GM19463 (cell line): Measurements from ENCODE around the gene EPHA8.

Source experiments
- ATAC-seq: cut with Tn5 transposase; IDR thresholded peaks from one replicate; pipeline ENCODE4 v1.9.1; 2021; ENCODE audit warnings: mild to moderate bottlenecking, moderate library complexity; ENCODE audit not compliant: unreplicated experiment

Gene EPHA8

DNA sequence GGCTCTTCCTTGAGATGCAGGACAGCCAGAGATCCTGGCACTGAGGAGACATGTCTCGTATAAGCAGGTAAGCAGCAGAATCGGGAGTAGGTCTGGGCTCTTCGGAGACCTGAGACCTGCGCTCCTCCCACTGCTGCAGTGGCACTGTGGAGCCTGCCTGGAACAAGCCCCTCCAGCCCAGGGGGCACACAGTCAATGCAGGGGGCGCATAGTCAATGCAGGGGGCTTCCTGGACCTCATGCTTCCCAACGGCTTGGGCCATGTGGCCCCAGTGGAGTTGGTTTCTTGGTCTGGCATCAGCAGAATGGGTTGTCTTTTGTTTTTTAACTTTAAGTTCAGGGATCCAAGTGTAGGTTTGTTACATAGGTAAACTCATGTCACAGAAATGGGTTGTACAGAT is 27.9 kb upstream of the EPHA8 start:
- ATAC-seq = no peak

DNA sequence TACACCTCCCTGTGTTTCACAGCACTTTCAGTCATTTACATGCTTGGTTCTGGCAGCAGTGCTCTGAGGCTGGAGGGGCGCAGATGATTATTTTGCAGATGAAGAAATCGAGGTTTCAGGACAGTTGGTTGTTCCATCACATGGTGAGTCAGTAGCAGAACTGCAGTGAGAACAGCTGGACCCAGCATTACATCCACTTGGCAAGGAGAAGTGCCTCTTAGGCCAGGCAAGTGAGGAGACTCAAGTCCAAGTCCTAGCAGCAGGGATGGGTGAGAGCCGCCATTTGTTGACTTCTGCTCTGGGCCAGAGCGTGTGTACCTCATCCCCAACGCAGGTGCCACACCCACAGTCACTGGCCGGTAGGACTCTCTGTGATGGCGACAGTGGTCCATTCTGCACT is 26.8 kb upstream of the EPHA8 start:
- no peak for ATAC-seq

DNA sequence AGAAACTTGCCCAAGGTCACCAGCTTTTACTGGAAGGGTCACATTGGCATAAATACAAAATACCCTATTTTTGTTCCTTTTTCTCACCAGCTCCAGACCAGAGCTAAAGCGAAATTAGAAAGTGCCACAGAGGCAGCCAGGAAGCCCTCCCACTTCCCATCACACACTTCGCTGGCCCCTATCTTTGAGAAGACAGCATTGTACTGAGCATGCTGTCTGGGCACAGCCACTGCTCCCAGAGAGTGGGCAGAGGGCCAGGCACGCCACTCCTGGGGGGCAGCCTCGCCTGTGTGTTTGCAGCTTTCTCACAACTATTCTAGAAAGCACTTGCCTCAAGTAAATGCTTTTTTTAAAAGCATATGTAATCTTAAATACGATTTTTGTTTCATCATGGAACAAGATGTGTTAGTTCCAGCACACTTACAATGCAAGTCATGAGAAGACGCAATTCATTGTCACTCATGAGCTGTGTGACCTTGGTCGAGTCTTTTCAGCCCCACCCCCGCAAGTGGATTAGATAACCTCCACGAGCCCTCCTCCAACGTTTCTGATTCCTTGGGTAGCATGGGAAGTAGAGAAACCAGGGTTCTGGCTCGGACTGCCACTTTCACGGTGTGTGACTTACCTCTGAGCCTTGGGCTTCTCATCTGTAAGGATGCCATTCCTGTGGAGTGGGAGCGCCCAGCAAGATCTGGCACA is 25.7 kb upstream of the EPHA8 start:
- ATAC-seq = no peak

DNA sequence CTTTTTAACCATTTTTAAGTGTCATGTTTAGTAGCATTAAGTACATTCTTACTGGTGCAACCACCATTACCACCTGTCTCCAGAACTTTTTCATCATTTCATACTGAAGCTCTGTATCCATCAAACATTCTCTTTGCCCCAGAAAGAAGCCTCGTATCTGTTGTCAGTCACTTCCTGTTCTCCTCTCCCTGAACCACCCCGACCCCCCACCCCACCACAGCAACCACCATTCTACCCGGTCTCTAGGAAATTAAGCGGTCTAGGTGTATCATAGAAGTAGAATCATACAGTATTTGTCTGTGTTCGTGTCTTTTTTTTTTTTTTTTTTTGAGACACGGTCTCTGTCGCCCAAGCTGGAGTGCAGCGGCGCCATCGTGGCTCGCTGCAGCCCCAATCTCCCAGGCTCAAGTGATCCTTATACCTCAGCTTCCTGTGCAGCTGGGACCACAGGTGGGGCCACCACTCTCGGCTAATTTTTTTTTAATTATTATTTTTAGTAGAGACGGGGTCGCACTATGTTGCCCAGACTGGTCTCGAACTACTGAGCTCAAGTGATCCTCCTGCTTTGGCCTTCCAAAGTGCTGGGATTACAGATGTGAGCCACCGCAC is 23.7 kb upstream of the EPHA8 start:
- ATAC-seq = no peak

DNA sequence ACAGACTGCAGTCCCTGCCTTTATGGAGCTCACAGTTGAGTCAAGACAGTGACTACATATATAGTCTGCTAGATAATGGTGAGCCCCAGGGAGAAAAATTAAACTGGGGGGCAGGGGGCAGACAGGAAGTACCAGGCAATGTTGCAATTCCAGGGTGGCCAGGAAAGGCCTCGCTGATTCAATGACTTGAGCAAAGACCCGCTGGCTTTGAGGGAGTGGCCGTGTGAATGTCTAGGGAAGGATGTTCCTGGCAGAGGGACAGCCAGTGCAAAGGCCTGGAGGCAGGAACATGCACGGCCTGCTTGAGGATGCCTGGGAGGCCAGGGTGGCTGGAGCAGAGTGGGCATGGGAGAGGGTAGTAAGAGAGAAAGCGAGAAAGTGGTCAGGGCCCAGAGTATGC is 23.0 kb upstream of the EPHA8 start:
- ATAC-seq = no peak

DNA sequence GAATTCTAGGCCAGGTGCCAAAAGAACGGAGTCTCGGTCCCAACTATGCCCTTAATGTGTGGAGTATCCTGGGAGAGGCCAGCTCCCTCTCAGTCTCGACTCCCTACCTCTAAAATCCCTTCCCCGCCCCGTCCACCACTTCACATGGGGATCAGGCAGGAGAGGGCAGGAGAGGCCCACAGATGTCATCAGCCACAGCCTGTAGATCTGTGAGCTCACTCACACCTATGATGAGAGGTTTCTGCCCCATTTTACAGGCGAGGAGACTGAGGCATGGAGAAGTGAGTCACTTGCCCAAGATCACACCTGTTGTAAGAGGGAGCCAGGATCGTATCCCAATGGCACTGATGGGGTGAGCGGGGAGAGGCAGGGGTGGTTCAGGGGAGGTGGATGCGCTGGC is 20.4 kb upstream of the EPHA8 start:
- ATAC-seq = no peak

DNA sequence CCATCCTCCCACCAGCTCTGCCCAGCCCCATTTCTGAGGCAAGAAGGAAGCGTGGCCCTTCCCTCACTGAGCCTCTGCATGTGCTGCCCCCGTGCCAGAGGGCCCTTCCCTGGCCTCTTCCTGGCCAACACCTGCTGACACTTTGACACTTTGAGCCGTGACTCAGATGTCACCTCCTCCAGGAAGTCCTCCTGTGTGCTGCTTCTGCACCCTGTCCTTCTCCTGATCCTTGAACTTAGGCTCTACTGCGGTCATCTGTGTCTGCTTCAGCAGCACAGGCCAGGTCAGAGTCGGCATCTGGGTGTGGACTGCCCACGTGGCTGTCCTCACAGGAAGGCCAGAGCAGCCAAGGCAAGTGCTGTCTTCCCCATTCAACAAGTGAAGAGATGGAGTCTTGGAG is 19.6 kb upstream of the EPHA8 start:
- no peak for ATAC-seq

DNA sequence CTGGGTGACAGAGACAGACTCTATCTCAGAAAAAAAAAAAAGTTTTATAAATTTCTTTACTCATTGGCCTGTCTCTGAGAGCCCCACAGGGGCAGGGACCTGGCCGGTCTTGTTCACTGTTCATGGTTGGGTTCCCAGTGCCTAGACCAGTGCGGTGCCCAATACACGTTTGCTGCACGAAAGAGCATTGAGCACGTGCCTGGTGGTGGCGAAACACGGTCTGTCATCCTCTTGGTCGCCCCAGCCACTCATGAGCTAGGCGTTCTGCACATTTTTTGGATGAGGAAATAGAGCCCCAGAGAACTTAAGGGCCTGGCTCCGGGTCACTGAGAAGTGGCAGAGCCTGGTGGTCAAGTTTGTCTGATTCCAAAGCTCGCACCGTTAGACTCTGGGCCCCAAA is 18.7 kb upstream of the EPHA8 start:
- no peak for ATAC-seq

DNA sequence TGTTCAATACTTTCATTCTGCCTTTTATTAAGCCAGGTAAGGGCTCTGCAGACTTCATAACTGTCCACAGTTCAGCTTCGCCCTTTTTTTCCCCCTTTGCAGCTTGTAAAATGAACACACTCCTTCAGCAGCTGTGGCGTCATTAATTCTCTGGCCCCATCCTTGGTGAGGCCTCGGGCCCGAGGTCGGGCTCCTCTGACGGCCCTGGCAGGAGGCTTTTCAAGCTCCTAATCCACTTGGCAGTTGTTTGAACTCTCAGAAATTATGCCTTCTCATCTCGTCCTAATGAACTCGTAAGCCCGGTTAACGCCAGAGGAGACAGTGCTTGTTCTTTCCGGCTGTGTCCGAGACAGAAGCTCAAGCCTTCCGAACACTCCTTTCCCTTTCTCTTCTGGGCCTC is 18.1 kb upstream of the EPHA8 start:
- no peak for ATAC-seq

DNA sequence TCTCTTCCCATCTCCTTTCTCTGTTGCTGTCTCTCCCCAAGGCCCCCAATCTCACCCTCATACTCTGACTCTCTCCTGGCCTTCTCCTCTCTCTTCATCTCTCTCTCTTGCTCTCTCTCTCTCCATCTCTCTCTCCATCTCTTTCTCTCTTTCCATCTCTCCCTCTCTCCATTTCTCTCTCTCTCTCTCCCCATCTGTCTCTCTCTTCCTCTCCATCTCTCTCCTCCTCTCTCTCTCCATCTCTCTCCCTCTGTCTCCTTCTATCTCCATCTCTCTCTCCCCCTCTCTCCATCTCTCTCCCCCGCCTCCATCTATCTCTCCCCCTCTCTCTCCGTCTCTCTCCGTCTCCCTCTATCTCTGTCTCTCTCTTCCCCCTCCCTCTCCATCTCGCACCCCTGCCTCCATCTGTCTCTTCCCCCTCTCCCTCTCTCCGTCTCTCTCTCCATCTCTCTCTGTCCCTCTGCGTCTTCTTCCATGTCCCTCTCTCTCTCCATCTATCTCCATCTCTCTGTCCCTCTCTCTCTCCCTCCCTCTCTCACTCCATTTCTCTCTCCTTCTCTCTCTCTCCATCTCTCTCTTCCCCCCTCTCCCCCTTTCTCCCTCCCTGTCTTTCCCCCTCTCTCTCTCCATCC is 16.0 kb upstream of the EPHA8 start:
- ATAC-seq = no peak

DNA sequence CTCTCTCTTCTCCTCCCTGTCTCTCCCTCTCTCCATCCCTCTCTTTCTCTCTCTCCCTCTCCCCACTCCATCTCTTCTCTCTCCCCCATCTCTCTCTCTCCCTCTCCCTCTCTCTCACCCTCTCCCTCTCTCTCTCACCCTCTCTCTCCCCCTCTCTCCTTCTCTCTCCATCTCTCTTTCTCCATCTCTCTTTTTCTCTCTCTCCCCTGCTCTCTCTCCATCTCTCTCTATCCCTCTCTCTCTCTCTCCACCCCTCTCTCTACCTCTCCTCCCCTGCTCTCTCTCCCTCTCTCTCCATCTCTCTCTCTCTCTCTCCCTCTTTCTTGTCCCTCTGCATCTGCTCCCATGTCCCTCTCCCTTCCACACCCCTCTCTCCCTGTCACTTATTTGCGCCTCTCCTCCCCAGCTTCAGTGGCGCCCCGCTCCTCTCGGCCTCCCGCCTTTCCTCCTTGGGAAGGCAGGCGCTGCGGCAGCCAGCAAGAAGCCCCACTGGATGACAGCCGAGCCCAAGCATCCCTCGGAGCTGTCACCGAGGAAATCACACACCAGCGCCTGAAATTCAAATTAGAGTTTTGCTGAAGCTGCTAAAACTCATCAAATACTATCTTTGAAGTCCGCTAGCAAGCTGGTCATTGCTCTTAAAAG is 15.3 kb upstream of the EPHA8 start:
- no peak for ATAC-seq

DNA sequence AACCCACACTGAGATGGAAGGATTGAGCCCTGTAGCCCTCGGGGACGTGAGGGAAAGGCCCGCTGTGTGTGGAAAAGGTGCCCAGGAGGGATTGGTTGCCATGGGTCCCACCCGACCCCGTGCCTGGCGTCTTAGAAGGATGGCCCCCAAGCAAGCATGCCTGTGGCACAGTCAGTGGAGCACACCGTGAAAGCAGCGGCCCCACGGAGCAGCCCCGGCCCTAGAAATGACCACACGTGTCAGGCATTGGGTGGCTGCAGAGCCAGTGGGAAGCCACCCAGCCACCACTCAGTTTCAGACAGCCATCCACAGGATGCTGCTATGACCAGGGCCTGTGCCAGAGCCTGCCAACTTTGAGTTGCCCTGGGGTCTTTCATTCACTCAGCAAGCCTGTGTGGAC is 13.3 kb upstream of the EPHA8 start:
- ATAC-seq = no peak

DNA sequence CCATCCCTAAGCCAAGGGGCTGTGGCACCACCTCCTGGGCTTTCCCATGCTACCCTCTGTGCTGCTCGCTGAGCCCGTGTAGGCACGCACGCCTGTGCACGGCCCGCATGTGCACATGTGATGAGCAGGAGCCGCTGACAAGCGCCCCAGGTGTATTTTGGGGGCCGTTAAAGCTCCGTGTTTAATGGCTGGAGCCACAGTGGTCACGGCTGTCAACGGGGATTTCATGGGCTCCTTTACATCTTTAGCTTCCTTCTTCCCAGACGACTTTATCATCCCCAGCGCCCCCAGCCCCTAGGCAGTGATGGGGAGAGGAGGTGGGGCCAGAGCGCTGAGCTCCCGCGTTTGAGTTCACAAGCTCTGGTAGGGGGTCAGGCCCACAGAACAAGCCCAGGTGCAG is 11.7 kb upstream of the EPHA8 start:
- no peak for ATAC-seq

DNA sequence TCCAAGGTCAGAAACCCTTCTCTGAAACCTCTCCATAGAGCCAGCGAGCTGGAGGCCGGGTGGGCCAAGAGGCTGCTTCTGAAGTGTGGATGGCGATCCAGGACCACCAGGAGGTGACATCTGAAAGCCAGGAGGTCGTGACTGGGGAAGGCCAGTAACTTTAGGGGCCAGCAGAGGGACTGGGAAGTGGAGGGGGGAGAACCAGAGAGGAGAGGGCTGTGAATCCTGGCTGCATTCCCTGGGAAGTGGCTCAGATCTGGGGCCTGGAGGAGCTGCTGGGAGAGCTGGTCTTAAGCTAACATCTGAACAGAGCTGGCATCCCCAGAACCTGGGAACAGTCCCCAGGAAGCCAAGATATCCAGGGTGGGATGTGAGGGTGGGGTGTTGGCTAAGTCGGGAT is 11.3 kb upstream of the EPHA8 start:
- no peak for ATAC-seq

DNA sequence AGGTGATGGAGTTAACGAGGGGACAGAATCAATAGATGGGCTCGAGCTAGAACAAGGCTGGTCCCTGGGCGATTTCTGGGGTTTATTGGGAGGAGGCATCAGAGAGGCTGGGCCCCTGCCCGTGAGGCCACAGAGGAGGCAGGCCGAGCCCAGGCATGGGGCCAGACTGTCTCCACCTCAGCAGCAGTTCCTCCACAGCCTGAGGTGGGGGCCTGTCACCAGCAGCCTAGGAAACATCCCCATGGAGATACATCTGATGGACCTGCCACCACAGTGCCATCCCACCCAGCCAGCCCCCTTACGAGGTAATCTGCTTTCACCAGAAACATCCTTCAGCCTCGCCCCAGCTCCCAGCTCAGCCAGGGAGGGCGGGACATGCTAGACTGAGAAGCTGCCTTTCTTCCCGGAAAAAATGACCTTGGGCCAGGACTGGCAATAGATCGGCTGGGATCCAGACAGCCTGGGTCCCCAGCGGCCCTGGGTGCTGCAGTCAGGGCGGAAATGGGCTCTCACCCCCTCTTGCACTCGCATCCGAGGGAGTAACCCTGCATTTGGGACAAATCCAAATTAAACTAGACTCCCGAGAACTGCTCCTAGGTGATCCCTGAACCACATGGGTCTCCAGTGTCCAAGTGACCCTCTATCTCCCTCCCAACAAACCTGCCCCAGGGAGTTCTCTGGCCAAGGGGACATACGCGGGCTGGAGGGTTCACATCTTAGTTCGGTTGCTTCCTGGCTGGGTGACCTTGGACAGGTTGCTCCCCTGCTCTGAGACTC is 10.0 kb upstream of the EPHA8 start:
- ATAC-seq = no peak

DNA sequence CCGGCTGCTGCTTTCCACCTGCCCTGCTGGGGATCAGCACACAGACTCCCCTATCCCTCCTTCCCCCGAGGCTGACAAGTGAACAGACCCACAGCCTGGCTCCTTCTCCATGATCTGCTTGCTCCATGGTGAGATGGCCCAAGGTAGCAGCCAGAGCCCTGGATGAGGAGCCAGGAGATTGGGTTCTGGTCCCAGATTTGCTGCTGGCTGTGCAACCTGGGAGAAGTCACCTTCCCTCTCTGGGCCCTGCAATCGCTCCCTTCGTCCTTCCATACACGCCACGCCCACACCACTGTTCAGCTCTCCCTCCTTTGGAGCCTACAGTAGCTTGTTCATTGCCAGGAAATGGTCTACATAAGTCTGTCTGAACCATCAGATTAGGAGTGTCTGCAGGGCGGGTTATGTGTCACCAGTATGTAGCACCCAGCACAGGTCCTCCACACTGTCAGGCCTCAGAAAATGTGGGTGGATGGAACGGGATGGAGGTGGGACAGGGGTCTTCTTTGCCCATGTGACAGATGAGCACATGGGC is 9.2 kb upstream of the EPHA8 start:
- no peak for ATAC-seq

DNA sequence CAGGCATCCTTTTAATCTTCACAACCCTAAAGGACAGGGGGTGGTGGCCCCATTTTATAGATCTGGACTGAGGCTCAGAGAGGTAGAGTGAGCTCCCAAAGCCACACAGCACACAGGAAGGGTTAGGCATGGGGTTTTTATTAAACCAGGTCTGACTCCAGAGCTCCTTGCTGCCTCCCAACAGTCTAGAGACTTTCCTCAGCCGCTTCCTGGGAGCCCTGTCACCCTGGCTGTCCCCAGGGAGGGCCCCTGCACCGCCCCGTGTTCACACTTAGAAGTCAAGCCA is 8.0 kb upstream of the EPHA8 start:
- ATAC-seq = no peak

DNA sequence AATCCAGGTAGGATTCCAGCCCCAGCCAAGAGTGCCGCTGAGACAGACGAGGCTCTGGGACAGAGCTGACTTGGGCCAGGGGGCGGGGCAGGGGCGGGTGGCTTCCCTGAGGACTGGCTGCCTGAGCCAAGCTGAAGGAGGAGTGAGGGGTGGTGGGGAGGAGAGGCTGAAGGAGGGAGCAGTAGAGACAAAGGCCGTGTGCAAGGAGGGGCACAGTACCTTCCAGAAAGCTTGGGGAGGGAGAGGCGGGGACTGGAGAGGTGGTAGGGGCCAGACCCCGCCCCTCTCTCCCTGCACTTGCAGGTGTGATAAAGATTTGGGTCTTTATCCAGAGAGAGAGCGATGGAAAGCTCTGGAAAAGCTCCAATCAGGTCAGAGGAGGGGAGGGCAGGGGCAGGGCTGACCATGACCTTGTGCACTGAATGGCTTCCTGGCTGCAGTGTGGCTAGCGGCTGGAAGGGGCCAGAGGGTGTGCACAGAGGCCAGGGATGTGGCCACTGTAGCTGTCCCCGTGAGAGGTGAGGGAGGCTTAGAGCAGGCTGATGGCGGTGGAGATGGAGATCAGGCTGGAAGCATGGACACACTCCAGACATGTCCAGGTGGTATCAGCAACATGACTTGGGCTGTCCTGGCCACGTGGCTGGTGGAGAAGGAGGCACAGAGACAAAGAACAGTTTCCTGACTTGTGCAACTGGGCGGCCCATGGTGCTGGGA is 6.7 kb upstream of the EPHA8 start:
- ATAC-seq = no peak

DNA sequence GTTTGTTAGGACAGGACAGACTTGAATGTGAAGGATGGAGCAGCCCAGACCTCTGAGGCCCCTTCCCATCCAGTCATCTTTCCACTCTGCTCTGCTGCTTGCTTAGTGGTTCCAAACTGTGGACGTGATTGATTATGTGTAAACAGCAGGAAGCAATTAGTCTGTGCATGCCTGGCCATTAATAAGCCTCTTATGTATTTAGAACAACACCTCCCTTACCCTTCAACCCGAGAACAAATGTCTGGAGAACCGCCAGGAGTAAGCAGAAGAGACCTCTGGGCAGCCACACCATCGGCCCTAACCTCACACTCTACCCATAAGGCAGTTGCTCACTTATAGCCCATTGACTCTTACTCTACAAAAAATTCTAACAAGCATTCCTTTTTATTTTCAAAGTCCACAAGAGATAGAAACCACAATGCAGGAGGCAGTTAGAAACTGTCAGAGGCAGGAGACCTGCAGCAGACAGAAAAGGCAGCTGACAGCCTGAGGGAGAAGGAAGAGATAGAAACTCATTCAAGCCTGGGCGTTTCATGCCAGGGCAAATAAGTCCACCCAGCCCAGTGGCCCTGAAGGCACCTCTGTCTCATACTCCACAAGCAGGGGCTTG is 5.8 kb upstream of the EPHA8 start:
- ATAC-seq = no peak
